Glomerular endothelial cell (primary cell): ENCODE data around the gene SPACA4. TPM values are rescaled to one million over a fixed set of nuclear protein-coding genes. Genes with fewer than 3 reads are reported as not detected.

Experiments
- DNase-seq: peaks from one replicate; pipeline ENCODE4 v3.0.0-alpha.2; 2011; ENCODE audit warnings: low read depth, low spot score; ENCODE audit errors: extremely low read depth
- total RNA-seq: library from RNA; depleted of rRNA; stranded (reverse); fragments of >200 nt; gene quantifications from 2 replicates; pipeline ENCODE4 v1.2.3, GENCODE V29; 2015

Gene SPACA4
- total RNA-seq, 1 donor from 2014 or later, result not detected

GRCh38 chr19:48646722-48647216 lies 40.2 kb downstream of the SPACA4 start:
- no peak for DNase-seq

DNA sequence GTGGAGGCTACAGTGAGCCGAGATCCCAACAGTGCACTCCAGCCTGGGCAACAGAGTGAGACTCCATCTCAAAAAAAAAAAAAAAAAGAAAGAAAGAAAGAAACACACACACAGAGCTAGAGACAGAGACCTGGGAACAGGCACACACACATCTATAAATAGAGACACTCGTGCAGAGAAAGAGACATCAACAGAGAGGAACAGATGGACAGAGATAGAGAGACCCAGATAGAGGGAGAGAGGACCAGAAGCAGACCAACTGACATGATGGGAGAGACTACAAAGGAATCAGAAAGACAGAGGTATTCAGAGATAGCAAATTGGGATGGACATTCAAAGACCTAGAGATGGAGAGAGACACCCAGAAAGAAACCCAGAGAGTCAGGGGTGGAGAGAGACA lies 41.6 kb downstream of the SPACA4 start:
- no peak for DNase-seq

DNA sequence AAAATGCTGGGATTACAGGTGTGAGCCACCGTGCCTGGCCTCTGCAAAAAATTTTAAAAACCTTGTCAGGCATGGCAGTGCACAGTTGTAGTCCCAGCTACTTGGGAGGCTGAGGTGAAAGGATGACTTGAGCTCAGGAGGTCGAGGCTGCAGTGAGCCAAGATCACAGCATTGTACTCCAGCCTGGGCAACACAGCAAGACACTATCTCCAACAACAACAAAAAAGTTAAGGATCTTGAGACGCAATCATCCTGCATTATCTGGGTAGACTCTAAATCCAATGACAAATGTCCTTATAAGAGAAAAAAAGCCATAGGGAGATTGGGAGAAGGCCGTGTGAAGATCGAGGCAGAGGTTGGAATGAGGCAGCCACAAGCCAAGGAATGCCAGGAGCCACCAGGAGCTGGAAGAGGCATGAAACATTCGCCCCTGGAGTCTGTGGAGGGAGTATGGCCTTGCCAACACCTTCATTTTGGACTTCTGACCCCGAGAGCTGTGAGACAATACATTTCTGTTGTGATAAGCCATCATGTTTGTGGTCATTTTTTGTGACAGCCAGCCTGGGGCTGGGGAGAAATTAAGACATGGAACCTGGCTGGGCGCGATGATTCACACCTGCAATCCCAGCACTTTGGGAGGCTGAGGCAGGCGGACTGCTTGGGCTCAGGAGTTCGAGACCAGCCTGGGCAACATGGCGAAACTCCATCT lies 44.6 kb downstream of the SPACA4 start:
- no peak for DNase-seq

DNA sequence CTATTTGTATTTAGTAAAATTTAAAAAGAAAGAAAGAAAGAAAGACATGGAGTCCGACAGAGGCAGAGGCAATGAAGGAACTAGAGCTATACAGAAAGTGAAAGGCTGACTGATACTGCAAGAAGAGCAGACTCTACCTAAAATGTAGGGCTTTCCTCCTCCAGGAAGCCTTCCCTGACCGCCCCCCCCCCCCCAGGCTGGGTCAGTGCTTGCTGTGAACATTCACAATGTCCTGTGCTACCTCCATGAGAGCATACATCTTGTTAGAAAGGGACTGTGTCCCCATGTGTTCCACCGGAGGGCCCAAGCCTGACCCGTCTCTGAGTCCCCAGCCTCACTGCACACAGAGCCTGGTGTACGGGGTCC lies 45.1 kb downstream of the SPACA4 start:
- DNase-seq, result no peak

- no peak for DNase-seq
These were observed 47.9 kb downstream of the SPACA4 start for GRCh38 chr19:48654299-48655059.

- DNase-seq, result no peak
These were observed 50.4 kb downstream of the SPACA4 start for GRCh38 chr19:48656840-48657474.

Other genes starting within 250 kb of the SPACA4 start
- 5.1 and 6.8 TPM in 2 replicates for gene TMEM143, start 242.8 kb upstream of the SPACA4 start, total RNA-seq
- not detected in 2 replicates for gene SYNGR4, start 242.4 kb upstream of the SPACA4 start, total RNA-seq
- gene KDELR1, start 215.2 kb upstream of the SPACA4 start, total RNA-seq, result 174 and 177 TPM in 2 replicates
- gene GRIN2D, start 213.1 kb upstream of the SPACA4 start, total RNA-seq, result 0.53 and 0.76 TPM in 2 replicates
- 34.2 and 35.7 TPM in 2 replicates for gene GRWD1, start 160.8 kb upstream of the SPACA4 start, total RNA-seq
- gene KCNJ14, start 151.2 kb upstream of the SPACA4 start, total RNA-seq, result 0.73 and 1.2 TPM in 2 replicates
- gene CYTH2, start 137.4 kb upstream of the SPACA4 start, total RNA-seq, result 78.1 and 91.0 TPM in 2 replicates
- gene LMTK3, start 94.9 kb upstream of the SPACA4 start, total RNA-seq, result not detected in 2 replicates
- 0.19 TPM in 1 of 2 replicates, not detected in the other for gene SULT2B1, start 54.6 kb upstream of the SPACA4 start, total RNA-seq
- gene FAM83E, start 8.3 kb downstream of the SPACA4 start, total RNA-seq, result not detected in 2 replicates
- 1,686 and 2,007 TPM in 2 replicates for gene RPL18, start 12.4 kb downstream of the SPACA4 start, total RNA-seq
- gene SPHK2, start 12.8 kb downstream of the SPACA4 start, total RNA-seq, result 8.9 and 21.2 TPM in 2 replicates
- 2.9 and 4.1 TPM in 2 replicates for gene DBP, start 30.6 kb downstream of the SPACA4 start, total RNA-seq
- 2.6 and 3.2 TPM in 2 replicates for gene CA11, start 39.4 kb downstream of the SPACA4 start, total RNA-seq
- 1.4 and 1.8 TPM in 2 replicates for gene NTN5, start 66.3 kb downstream of the SPACA4 start, total RNA-seq
- not detected in 2 replicates for gene FUT2, start 89.2 kb downstream of the SPACA4 start, total RNA-seq
- gene MAMSTR, start 113.0 kb downstream of the SPACA4 start, total RNA-seq, result 0.29 and 1.6 TPM in 2 replicates
- 153 and 158 TPM in 2 replicates for gene RASIP1, start 133.9 kb downstream of the SPACA4 start, total RNA-seq
- not detected in 2 replicates for gene IZUMO1, start 140.2 kb downstream of the SPACA4 start, total RNA-seq
- gene FUT1, start 145.9 kb downstream of the SPACA4 start, total RNA-seq, result 6.1 and 6.4 TPM in 2 replicates
- not detected in 2 replicates for gene FGF21, start 148.8 kb downstream of the SPACA4 start, total RNA-seq
- gene BCAT2, start 204.3 kb downstream of the SPACA4 start, total RNA-seq, result 53.3 and 71.8 TPM in 2 replicates
- gene HSD17B14, start 229.7 kb downstream of the SPACA4 start, total RNA-seq, result 38.8 and 39.6 TPM in 2 replicates